Measurements from ENCODE around the gene GPATCH8.

The GPATCH8 gene

DNA sequence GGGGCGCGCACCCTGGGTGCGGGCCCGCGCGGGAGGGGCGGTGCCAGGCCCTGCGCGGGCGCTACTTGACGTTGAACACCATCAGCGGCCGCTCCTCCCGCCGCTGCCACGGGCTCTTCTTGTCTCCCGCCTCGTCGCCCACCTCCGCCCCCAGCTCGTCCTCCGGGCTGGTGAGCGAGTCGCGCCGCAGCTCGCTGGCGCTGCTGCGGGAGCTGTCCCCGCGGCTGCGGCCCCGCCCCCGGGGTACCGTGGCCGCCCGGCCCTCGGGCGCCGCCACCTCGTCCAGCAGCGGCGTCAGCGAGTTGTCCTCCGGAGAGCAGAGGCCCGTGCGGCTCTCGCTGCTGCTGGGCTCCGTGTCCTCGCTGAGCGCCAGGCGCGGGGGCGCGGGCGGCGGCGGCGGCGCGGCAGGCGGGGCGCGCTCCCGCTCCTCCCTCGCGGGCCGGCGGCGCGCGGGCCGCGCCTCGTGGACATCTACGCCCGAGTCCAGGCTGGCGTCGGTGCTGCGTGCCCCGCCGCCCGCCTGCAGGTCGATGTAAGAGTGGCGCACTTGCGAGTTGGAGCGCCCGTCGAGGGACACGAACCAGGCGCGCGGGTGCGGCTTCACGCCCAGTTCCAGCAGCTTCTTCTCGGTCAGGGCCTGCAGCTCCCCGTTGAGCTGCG is 149.4 kb downstream of the GPATCH8 start:
- no peak for DNase-seq

DNA sequence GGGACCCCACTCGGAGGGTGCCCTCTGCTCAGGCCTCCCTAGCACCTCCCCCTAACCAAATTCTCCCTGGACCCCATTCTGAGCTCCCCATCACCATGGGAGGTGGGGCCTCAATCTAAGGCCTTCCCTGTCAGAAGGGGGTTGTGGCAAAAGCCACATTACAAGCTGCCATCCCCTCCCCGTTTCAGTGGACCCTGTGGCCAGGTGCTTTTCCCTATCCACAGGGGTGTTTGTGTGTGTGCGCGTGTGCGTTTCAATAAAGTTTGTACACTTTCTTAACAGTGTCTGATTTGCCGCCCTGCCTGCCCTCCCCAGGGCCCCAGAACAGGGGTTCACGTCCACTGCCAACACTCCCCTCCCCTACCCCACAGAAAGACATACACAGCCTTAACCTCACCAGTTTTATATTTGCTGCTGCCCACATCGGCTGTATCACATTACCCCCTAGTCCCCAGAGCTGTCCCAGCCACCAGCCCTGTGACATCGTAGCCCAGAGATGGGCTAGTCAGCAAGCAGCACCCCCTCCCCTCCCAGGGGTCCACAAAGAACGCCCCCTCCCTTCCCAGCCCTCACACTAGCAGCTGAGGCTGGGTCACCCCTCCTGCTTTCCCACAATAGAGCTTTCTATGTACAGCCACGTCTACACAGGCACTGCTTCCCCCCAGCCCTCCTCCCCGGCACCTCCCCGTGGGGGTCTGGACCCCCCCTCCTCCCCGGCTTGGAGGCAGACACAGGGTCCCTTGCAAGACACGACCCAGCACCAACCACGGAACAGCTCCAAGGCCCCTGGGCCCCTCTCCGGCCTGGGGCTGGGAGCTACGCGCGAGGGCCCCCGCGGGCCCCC is 150.2 kb downstream of the GPATCH8 start:
- no peak for DNase-seq

DNA sequence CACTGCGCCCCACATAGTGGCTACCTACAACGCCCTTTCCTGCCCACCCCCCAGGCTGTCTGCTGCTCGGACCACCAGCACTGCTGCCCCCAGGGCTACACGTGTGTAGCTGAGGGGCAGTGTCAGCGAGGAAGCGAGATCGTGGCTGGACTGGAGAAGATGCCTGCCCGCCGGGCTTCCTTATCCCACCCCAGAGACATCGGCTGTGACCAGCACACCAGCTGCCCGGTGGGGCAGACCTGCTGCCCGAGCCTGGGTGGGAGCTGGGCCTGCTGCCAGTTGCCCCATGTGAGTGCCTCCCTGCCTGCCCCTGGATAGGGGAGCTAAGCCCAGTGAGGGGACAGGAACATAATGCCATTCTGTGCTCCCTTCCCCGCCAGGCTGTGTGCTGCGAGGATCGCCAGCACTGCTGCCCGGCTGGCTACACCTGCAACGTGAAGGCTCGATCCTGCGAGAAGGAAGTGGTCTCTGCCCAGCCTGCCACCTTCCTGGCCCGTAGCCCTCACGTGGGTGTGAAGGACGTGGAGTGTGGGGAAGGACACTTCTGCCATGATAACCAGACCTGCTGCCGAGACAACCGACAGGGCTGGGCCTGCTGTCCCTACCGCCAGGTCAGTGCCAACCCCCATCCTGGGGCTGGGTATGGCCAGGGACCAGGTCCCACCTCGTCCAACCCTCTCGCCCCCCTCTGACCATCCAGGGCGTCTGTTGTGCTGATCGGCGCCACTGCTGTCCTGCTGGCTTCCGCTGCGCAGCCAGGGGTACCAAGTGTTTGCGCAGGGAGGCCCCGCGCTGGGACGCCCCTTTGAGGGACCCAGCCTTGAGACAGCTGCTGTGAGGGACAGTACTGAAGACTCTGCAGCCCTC is 151.0 kb downstream of the GPATCH8 start:
- DNase-seq, result no peak

DNA sequence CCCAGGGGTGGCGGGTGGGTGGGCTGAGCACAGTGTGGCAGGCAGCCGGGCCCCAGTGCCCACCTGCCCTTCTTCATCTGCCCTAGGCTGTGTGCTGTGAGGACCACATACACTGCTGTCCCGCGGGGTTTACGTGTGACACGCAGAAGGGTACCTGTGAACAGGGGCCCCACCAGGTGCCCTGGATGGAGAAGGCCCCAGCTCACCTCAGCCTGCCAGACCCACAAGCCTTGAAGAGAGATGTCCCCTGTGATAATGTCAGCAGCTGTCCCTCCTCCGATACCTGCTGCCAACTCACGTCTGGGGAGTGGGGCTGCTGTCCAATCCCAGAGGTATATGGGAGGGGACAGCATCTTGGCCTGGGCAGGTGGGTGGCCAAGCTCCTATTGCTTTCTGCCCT is 151.7 kb downstream of the GPATCH8 start:
- no peak for DNase-seq

DNA sequence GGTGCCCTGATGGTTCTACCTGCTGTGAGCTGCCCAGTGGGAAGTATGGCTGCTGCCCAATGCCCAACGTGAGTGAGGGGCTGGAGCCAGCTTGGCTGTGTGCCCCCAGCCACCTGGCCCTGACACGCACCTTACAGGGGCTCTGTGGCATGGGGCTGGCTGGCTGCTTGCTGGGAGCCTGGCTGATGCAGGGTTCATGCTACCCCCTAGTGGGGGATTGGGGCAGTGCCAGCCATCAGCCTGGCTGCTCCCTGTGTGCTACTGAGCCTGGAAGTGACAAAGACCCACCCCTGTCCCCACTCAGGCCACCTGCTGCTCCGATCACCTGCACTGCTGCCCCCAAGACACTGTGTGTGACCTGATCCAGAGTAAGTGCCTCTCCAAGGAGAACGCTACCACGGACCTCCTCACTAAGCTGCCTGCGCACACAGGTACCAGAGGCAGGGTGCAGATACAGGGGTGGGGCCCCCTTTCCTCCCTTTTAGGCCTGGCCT is 152.4 kb downstream of the GPATCH8 start:
- no peak for DNase-seq

DNA sequence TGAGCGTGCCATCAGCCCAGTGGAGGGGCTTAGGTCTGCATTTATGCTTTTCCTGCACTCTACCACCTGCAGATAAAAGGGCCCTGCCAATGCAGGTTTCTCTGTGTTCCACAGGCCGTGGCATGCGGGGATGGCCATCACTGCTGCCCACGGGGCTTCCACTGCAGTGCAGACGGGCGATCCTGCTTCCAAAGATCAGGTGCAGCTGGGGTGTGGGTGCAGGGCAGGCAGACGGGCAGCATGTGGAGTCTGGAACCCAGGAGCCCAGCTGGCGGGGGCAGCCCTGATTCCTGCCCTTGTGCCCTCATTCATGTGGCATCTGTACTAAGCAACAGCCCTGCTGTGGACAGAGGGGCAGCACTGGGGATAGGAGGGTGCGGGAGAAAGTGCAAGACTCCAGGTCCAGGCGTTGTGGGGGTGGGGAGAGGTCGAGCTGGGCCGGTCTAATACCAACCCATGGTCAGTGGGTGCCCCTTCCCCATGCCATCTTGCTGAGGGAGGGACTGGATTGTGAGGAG is 153.6 kb downstream of the GPATCH8 start:
- no peak for DNase-seq

DNA sequence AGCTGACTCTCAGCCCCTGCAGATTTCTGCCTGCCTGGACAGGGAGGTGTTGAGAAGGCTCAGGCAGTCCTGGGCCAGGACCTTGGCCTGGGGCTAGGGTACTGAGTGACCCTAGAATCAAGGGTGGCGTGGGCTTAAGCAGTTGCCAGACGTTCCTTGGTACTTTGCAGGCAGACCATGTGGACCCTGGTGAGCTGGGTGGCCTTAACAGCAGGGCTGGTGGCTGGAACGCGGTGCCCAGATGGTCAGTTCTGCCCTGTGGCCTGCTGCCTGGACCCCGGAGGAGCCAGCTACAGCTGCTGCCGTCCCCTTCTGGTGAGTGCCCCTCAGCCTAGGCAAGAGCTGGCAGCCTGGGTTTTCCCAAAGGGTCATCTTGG is 154.2 kb downstream of the GPATCH8 start:
- no peak for DNase-seq

DNA sequence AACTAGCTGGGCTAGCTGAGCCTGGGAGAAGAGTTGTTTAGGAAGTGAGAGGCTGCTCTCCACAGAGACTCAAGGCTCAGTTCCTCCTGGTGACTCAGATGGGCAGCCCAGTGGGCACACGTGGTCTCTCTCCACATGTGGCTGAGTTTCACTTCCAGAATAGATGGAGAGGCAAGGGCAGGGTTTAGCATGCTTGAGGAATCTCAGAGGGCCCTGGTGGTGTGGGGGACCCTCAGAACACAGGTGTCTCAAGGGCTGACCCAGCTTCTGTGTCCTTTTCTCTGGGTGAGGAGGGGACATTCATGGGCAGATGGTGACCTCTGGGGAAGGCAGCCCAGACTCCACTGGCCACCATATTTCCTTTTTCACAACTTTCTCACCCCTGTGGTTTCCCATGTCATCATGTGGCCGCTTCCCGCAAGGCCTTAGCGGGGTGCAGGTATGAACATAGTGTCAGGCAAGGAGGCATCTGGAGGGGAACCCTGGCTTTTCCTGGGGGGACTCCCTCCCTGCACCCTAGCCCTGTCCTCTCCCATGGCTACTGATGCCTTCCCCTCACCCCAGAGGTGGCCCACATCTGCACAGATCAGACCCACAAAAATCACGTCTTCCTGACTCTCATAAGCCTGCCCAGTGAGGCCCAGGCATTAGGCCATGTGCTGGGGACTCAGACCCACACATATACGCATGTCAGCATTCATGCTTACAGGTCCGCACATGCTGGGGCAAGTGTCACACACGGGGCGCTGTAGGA is 154.8 kb downstream of the GPATCH8 start:
- DNase-seq, result no peak
